OCI-LY7 (cell line): ENCODE data around the gene STK11IP.

Experiments used
- EZH2phosphoT487 ChIP-seq: fragments of 200-600 bp; sonication (generic); IDR thresholded peaks from 2 replicates; pipeline ENCODE4 v1.6.1; 2018; ENCODE audit warnings: low read depth, borderline replicate concordance, mild to moderate bottlenecking, mixed run types, antibody characterized with exemption, low read length, moderate library complexity, mixed read lengths
- TF ChIP-seq, protein P1 (sequence below): fragments of 200-600 bp; sonication (generic); conservative IDR thresholded peaks from 2 replicates; pipeline ENCODE4 v1.5.1; 2014; ENCODE audit warnings: mild to moderate bottlenecking, antibody characterized with exemption, low read length, moderate library complexity, mixed read lengths

- TF ChIP-seq, protein P1, sequence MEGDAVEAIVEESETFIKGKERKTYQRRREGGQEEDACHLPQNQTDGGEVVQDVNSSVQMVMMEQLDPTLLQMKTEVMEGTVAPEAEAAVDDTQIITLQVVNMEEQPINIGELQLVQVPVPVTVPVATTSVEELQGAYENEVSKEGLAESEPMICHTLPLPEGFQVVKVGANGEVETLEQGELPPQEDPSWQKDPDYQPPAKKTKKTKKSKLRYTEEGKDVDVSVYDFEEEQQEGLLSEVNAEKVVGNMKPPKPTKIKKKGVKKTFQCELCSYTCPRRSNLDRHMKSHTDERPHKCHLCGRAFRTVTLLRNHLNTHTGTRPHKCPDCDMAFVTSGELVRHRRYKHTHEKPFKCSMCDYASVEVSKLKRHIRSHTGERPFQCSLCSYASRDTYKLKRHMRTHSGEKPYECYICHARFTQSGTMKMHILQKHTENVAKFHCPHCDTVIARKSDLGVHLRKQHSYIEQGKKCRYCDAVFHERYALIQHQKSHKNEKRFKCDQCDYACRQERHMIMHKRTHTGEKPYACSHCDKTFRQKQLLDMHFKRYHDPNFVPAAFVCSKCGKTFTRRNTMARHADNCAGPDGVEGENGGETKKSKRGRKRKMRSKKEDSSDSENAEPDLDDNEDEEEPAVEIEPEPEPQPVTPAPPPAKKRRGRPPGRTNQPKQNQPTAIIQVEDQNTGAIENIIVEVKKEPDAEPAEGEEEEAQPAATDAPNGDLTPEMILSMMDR: no peak
- TF ChIP-seq EZH2phosphoT487: no peak
Measured at GRCh38 chr2:219607931-219608330, 10.3 kb downstream of the STK11IP start.
